Measurements from ENCODE around the gene ATG10. TPM values are rescaled to one million over a fixed set of nuclear protein-coding genes. Genes with fewer than 3 reads are reported as not detected.
A peak's percentile ranks its signal among the peaks of the same experiment; 100 is the strongest.

The ATG10 gene
- total and polyA plus RNA-seq, 2 of the 13 experiments (the other 11 are each of a cell fraction or from before 2014, with no cell fraction given), result 2.0 to 5.7 TPM

DNA sequence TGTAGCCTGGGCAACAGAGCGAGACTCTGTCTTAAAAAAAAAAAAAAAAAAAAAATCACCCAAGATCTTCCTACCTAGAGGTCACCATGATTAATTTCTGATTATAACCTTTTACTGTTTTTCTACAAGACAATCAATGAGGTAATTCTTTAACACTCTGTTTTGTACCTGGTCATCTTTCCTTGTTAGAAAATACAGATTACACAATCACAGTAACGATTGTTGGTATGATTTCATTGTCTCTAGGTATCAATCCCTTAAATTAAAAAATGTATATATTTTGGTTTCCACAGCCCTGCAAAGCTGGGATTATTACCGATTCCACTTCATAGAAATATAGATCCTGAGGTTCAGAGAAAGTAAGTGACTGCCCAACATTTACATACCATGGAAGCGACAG, 8.3 kb upstream of the ATG10 start:
- H3K27me3 ChIP-seq (ENCODE audit: control insufficient read depth in 1 of 2, insufficient read depth in 2 of 2, low read length in 2 of 2), result no peaks in the 10 kb centered on the region
- H2AFZ ChIP-seq (ENCODE audit: low read length), result no peak overlapping the region
- ChIA-PET CTCF (ENCODE audit: low intra/inter-chr PET ratio, low total read pairs) (no interaction called here), POLR2A (no interaction called here)
- WGBS (ENCODE audit: low lambda C conversion rate), result 45% methylated on average over 4 of the region's 4 CpGs
- BruUV-seq (replicated peaks), result no TSS peak
- H3K4me2 ChIP-seq (ENCODE audit: low read depth, low read length), result no peak overlapping the region
- H3K27ac ChIP-seq (ENCODE audit: extremely low read length, insufficient read depth, low read length), result no peak overlapping the region
- no peaks in the 10 kb centered on the region for H4K20me1 ChIP-seq (ENCODE audit: insufficient read depth, low read length)
- TF ChIP-seq, protein P1, sequence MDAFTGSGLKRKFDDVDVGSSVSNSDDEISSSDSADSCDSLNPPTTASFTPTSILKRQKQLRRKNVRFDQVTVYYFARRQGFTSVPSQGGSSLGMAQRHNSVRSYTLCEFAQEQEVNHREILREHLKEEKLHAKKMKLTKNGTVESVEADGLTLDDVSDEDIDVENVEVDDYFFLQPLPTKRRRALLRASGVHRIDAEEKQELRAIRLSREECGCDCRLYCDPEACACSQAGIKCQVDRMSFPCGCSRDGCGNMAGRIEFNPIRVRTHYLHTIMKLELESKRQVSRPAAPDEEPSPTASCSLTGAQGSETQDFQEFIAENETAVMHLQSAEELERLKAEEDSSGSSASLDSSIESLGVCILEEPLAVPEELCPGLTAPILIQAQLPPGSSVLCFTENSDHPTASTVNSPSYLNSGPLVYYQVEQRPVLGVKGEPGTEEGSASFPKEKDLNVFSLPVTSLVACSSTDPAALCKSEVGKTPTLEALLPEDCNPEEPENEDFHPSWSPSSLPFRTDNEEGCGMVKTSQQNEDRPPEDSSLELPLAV (CRISPR knock-in tag; conservative IDR thresholded peaks at IDR 0.05; ENCODE audit: low read depth), result no peak
- TF ChIP-seq CEBPB (IDR thresholded peaks at IDR 0.05; ENCODE audit: borderline replicate concordance, low read depth, low read length) (peak; percentile 64; the same call in 1 of the 2 replicates), ZSCAN9 (CRISPR knock-in tag; IDR thresholded peaks at IDR 0.05; ENCODE audit: borderline replicate concordance) (no peak), ZBTB42 (CRISPR knock-in tag; IDR thresholded peaks at IDR 0.05) (no peak)
- TF ChIP-seq, protein P2, sequence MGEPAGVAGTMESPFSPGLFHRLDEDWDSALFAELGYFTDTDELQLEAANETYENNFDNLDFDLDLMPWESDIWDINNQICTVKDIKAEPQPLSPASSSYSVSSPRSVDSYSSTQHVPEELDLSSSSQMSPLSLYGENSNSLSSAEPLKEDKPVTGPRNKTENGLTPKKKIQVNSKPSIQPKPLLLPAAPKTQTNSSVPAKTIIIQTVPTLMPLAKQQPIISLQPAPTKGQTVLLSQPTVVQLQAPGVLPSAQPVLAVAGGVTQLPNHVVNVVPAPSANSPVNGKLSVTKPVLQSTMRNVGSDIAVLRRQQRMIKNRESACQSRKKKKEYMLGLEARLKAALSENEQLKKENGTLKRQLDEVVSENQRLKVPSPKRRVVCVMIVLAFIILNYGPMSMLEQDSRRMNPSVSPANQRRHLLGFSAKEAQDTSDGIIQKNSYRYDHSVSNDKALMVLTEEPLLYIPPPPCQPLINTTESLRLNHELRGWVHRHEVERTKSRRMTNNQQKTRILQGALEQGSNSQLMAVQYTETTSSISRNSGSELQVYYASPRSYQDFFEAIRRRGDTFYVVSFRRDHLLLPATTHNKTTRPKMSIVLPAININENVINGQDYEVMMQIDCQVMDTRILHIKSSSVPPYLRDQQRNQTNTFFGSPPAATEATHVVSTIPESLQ (CRISPR knock-in tag; conservative IDR thresholded peaks at IDR 0.05), result no peak
- TF ChIP-seq, protein P3, sequence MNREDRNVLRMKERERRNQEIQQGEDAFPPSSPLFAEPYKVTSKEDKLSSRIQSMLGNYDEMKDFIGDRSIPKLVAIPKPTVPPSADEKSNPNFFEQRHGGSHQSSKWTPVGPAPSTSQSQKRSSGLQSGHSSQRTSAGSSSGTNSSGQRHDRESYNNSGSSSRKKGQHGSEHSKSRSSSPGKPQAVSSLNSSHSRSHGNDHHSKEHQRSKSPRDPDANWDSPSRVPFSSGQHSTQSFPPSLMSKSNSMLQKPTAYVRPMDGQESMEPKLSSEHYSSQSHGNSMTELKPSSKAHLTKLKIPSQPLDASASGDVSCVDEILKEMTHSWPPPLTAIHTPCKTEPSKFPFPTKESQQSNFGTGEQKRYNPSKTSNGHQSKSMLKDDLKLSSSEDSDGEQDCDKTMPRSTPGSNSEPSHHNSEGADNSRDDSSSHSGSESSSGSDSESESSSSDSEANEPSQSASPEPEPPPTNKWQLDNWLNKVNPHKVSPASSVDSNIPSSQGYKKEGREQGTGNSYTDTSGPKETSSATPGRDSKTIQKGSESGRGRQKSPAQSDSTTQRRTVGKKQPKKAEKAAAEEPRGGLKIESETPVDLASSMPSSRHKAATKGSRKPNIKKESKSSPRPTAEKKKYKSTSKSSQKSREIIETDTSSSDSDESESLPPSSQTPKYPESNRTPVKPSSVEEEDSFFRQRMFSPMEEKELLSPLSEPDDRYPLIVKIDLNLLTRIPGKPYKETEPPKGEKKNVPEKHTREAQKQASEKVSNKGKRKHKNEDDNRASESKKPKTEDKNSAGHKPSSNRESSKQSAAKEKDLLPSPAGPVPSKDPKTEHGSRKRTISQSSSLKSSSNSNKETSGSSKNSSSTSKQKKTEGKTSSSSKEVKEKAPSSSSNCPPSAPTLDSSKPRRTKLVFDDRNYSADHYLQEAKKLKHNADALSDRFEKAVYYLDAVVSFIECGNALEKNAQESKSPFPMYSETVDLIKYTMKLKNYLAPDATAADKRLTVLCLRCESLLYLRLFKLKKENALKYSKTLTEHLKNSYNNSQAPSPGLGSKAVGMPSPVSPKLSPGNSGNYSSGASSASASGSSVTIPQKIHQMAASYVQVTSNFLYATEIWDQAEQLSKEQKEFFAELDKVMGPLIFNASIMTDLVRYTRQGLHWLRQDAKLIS (CRISPR knock-in tag; IDR thresholded peaks at IDR 0.05), result no peak
- TF ChIP-seq, protein P4, sequence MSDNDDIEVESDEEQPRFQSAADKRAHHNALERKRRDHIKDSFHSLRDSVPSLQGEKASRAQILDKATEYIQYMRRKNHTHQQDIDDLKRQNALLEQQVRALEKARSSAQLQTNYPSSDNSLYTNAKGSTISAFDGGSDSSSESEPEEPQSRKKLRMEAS (IDR thresholded peaks at IDR 0.05), result no peak
- H3K79me2 ChIP-seq (ENCODE audit: insufficient read depth, low read length), result no peaks in the 10 kb centered on the region
- no peak overlapping the region for H3K4me3 ChIP-seq (replicated peaks in 1 of 3; ENCODE audit: insufficient read depth in 1 of 3, low read depth in 2 of 3, low read length in 3 of 3)
- intact Hi-C loops (cut with micrococcal nuclease; ENCODE audit: unreplicated experiment) (no loop called here), in situ Hi-C loops (cut with HindIII; ENCODE audit: extremely low pct_ligation_motif_present, low pct_unique_long_range_greater_than_20kb) (no loop called here)
- ATAC-seq, result no peak
- peaks cover 8% of the 10 kb centered on the region; the same call in 1 of the 2 replicates for H3K4me1 ChIP-seq (ENCODE audit: insufficient read depth, low read length)
- DNase-seq (ENCODE audit: low spot score), result no peak
- no peak for FAIRE-seq
- no peaks in the 10 kb centered on the region for H3K36me3 ChIP-seq (replicated peaks in 1 of 2; ENCODE audit: control insufficient read depth in 1 of 2, insufficient read depth in 2 of 2, low read length in 2 of 2)
- H3K9me3 ChIP-seq (ENCODE audit: low read length), result no peaks in the 10 kb centered on the region
- H3K9ac ChIP-seq (ENCODE audit: insufficient read depth, low read depth, low read length), result no peak overlapping the region
